ENCODE measurements around the gene RET. TPM values are rescaled to one million over a fixed set of nuclear protein-coding genes. Genes with fewer than 3 reads are reported as not detected.

Gene RET
- total RNA-seq, 3 donors from 2014 or later (not counting 1 experiment from before 2014, with no cell fraction given), result 0.16 TPM; not detected in 2

DNA sequence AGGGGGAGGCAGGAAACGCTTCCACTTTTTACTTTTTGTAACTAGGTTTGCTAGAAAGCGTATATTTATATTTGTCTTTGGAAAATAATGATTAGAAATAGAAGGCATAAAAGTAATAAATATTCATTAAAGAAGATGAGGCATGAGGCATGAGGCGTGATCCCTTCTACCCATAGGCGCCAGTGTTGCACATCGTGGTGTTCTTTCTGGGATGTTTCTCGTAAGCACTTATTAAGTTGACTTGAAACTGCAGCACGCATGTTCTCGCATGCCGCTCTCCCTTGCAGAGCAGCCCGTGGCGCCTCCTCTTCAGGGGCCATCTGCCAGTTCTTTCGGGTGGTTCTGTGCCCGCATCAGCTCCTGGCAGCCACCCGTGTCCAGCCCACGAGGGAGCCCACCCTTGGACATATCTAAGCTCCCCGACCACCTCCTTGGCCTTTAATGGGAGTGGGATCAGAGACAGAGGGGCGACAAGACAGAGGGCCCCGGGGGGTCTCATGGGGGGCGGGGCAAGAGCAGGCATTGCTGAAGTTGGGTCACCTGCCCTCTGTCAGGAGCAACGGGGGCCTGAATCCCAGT, 32.9 kb downstream of the RET start:
- H3K27me3 Mint-ChIP-seq (ENCODE audit: low read depth in 2 of 2), result no peaks in the 10 kb centered on the region
- H3K4me3 Mint-ChIP-seq, result no peak overlapping the region
- TF ChIP-seq, protein P1, sequence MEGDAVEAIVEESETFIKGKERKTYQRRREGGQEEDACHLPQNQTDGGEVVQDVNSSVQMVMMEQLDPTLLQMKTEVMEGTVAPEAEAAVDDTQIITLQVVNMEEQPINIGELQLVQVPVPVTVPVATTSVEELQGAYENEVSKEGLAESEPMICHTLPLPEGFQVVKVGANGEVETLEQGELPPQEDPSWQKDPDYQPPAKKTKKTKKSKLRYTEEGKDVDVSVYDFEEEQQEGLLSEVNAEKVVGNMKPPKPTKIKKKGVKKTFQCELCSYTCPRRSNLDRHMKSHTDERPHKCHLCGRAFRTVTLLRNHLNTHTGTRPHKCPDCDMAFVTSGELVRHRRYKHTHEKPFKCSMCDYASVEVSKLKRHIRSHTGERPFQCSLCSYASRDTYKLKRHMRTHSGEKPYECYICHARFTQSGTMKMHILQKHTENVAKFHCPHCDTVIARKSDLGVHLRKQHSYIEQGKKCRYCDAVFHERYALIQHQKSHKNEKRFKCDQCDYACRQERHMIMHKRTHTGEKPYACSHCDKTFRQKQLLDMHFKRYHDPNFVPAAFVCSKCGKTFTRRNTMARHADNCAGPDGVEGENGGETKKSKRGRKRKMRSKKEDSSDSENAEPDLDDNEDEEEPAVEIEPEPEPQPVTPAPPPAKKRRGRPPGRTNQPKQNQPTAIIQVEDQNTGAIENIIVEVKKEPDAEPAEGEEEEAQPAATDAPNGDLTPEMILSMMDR (IDR thresholded peaks at IDR 0.05), result no peak
- no peak overlapping the region for H3K27ac Mint-ChIP-seq
- Histone ChIP-seq H3K9me3 (ENCODE audit: control insufficient read depth, insufficient read depth, low read length) (no peaks in the 10 kb centered on the region), H3K27ac (ENCODE audit: low read length) (no peak overlapping the region), H3K4me1 (ENCODE audit: control insufficient read depth, insufficient read depth, low read length) (peaks cover 33% of the 10 kb centered on the region), H3K36me3 (ENCODE audit: control insufficient read depth, insufficient read depth, low read length) (no peaks in the 10 kb centered on the region), H3K27me3 (ENCODE audit: control insufficient read depth, insufficient read depth, low read length) (no peaks in the 10 kb centered on the region), H3K4me3 (ENCODE audit: low read length) (no peak overlapping the region)
- intact Hi-C loops (cut with micrococcal nuclease), result no loop called here
- no peaks in the 10 kb centered on the region for H3K36me3 Mint-ChIP-seq
- ATAC-seq, result no peak
- H3K4me1 Mint-ChIP-seq, result peaks cover 0 to 22% of the 10 kb centered on the region in 2 donors
- no peak for DNase-seq
- 88% methylated on average over 20 of the region's 20 CpGs for WGBS (ENCODE audit: insufficient coverage)
- no peaks in the 10 kb centered on the region for H3K9me3 Mint-ChIP-seq

GRCh38 chr10:43110338-43111071, 33.6 kb downstream of the RET start:
- Histone ChIP-seq H3K36me3 (ENCODE audit: control insufficient read depth, insufficient read depth, low read length) (no peaks in the 10 kb centered on the region), H3K27me3 (ENCODE audit: control insufficient read depth, insufficient read depth, low read length) (no peaks in the 10 kb centered on the region)
- peaks cover 0 to 16% of the 10 kb centered on the region in 2 donors for H3K4me1 Mint-ChIP-seq

GRCh38 chr10:43111101-43111500, 34.2 kb downstream of the RET start:
- intact Hi-C loops (cut with micrococcal nuclease), result no loop called here
- WGBS (ENCODE audit: insufficient coverage), result 89% methylated on average over 11 of the region's 11 CpGs
- Histone ChIP-seq H3K27ac (ENCODE audit: low read length) (no peak overlapping the region), H3K36me3 (ENCODE audit: control insufficient read depth, insufficient read depth, low read length) (no peaks in the 10 kb centered on the region), H3K4me1 (ENCODE audit: control insufficient read depth, insufficient read depth, low read length) (peaks cover 20% of the 10 kb centered on the region), H3K4me3 (ENCODE audit: low read length) (no peak overlapping the region), H3K9me3 (ENCODE audit: control insufficient read depth, insufficient read depth, low read length) (no peaks in the 10 kb centered on the region), H3K27me3 (ENCODE audit: control insufficient read depth, insufficient read depth, low read length) (no peaks in the 10 kb centered on the region)
- DNase-seq (no peak), ATAC-seq (no peak)
- Mint-ChIP-seq H3K36me3 (no peaks in the 10 kb centered on the region), H3K4me3 (no peak overlapping the region), H3K4me1 (peaks cover 0 to 13% of the 10 kb centered on the region in 2 donors), H3K27me3 (ENCODE audit: low read depth in 2 of 2) (no peaks in the 10 kb centered on the region), H3K9me3 (no peaks in the 10 kb centered on the region), H3K27ac (no peak overlapping the region)
- TF ChIP-seq, protein P1 (IDR thresholded peaks at IDR 0.05), result no peak

More at GRCh38 chr10:43110338-43111071, 33.6 kb downstream of the RET start:
- H3K4me3 ChIP-seq (ENCODE audit: low read length), result no peak overlapping the region
- DNase-seq (no peak), ATAC-seq (no peak)
- Mint-ChIP-seq H3K9me3 (no peaks in the 10 kb centered on the region), H3K36me3 (no peaks in the 10 kb centered on the region), H3K27me3 (ENCODE audit: low read depth in 2 of 2) (no peaks in the 10 kb centered on the region), H3K27ac (no peak overlapping the region), H3K4me3 (no peak overlapping the region)
- H3K4me1 ChIP-seq (ENCODE audit: control insufficient read depth, insufficient read depth, low read length), result peaks cover 26% of the 10 kb centered on the region
- no peak overlapping the region for H3K27ac ChIP-seq (ENCODE audit: low read length)
- 65% methylated on average over 7 of the region's 7 CpGs for WGBS (ENCODE audit: insufficient coverage)
- TF ChIP-seq, protein P1 (IDR thresholded peaks at IDR 0.05), result no peak
- intact Hi-C loops (cut with micrococcal nuclease), result no loop called here
- H3K9me3 ChIP-seq (ENCODE audit: control insufficient read depth, insufficient read depth, low read length), result no peaks in the 10 kb centered on the region
